GM21825 (cell line): Measurements from ENCODE around the gene ZSCAN30.
A peak's percentile ranks its signal among the peaks of the same experiment; 100 is the strongest.
"Not testable (repeated sequence)": the region's sequence is repeated elsewhere in the genome, so short reads cannot be mapped to it uniquely, and the experiment has no call there.

Source experiments
- ATAC-seq: cut with Tn5 transposase; IDR thresholded peaks from one replicate; pipeline ENCODE4 v1.9.1; 2021; ENCODE audit warnings: mild to moderate bottlenecking, moderate library complexity; ENCODE audit not compliant: unreplicated experiment

The ZSCAN30 gene

DNA sequence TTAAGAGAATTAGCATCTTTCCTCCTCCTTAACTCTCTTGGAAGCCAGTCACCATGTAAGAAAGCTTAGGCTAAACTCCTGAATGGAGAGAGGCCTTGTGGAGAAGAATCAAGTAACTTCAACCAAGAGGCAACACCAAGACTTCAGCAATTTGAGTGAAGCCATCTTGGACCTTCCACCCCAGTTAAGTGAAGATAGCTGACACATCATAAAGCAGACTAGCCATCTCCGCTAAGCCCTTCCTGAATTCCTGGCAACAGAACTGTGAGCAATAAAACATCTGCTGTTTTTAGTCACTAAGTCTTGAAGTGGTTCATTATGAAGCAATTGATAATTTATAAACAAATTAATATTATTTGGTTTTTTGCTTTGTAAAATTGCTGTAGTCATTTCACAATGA is 50.7 kb downstream of the ZSCAN30 start:
- ATAC-seq, result no peak

DNA sequence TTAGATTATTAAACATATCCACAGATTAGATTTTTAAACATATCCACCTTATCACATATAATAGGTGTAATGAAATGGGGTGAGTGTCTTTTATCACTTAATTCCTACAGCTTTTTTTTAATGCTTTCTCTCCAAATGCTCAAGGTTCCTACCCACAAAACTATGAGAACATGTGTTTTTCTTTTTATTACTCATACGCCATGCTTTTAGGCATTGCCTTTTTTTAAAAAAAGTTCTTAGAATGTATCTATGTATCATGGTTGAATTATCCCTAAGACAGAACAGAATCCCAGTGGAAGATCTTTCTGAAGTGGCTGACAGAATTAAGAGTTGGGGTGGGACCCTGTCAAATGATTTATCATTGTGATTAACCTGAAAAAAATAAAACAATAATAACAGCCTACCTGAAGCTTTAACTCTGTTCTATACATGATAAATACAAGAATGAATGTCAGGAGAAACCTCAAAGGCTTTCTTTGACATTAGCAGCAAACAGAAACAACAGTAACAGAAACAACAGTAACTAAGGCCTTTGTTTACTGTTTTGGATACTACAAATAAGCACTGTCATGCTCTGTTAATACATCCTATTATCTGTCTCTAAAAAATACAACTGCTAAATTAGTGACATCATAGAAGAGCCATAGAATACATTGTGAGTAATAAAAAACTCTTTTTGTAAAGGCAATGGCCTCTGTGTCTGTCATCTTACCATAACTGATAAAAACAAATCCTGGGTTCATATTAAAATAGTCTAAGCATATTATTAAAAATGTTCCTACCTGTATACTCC is 53.3 kb downstream of the ZSCAN30 start:
- ATAC-seq, result no peak

DNA sequence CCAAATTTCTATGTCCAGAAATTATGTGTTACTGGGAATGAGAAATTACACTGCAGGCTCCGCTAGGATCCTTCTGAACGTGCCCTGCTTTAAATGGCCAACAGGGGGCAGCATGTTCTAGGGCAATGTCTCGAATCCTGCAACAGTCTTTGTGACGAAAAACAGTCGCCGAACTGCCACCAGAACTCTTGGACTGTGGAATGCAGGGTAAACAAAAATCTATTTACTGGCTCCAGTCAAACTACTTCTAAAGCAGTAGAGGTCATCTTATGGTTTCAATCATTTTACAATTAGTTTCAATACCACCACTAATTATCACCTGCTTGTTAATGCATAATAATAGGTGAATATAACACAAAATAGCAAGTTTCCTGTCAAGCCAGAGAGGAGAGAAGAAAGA is 59.0 kb downstream of the ZSCAN30 start:
- peak; percentile 76 for ATAC-seq

DNA sequence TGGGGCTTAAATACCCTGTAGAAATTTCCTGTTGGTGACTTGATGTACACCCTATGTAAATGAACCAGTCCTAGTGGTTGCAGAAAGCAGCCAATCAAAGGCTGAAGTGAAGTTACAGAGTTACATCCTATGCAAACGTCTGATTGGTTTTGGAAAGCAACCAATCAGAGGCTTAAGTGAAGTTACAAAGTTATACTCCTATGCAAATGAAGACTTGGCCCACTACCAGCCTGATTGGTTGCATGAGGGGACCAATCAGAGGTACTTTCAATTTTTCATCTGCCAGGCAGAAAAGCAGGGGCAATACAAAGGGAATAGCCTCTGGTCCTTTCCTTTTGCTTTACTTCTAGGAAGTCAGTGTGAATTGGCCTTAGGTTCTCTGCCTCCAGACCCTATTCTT is 62.8 kb downstream of the ZSCAN30 start:
- no peak for ATAC-seq

DNA sequence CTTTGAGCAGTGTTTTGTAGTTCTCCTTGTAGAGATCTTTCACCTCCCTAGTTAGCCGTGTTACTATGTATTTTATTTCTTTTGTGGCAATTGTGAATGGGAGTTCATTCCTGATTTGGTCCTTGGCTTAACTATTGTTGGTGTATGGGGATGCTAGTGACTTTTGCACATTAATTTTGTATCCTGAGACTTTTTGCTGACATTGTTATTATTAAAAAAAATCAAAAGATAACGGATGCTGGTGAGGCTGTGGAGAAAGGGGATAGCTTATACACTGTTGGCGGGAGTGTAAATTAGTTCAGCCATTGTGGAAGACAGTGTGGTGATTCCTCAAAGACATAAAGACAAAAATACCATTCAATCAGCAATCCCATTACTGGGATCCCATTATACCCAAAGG is 66.2 kb downstream of the ZSCAN30 start:
- no peak for ATAC-seq

DNA sequence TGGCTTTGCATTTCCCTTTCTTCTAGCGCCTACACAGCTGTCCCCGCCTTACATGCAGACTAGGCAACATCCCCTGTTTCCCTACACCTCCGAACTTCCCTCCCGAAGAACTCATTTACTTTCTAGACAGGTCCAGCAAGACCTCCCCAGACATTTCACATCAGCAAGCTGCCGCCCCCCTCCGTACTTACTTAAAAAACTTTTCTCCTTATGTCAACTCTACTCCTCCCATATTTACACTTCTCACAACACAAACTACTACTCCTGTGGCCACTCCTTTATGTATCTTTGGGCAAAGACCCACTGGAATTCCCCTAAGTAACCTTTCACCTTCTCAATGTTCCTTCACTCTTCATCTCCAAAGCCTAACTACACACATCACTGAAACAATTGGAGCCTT is 69.6 kb downstream of the ZSCAN30 start:
- ATAC-seq, result no peak

DNA sequence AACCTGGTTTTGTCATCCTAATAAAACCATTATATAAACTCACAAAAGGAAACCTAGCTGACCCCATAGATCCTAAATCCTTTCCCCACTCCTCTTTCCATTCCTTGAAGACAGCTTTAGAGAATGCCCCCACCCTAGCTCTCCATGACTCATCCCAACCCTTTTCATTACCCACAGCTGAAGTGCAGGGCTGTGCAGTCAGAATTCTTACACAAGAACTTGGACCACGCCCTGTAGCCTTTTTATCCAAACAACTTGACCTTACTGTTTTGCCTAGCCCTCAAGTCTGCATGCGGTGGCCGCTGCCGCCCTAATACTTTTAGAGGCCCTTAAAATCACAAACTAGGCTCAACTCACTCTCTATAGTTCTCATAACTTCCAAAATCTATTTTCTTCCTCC is 70.7 kb downstream of the ZSCAN30 start:
- ATAC-seq, result not testable (repeated sequence)

DNA sequence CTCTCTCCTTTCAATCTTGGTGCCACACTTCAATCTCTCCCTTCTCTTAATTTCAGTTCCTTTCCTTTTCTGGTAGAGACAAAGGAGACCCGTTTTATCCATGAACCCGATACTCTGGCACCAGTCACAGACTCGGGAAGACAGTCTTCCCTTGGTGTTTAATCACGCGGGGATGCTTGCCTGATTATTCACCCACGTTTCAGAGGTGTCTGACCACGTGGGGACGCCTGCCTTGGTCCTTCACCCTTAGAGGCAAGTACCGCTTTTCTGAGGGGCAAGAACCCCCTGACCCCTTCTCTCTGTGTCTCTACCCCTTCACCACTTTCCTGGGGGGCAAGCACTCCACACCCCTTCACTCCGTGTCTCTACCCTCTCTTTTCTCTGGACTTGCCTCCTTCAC is 73.4 kb downstream of the ZSCAN30 start:
- ATAC-seq, result not testable (repeated sequence)

DNA sequence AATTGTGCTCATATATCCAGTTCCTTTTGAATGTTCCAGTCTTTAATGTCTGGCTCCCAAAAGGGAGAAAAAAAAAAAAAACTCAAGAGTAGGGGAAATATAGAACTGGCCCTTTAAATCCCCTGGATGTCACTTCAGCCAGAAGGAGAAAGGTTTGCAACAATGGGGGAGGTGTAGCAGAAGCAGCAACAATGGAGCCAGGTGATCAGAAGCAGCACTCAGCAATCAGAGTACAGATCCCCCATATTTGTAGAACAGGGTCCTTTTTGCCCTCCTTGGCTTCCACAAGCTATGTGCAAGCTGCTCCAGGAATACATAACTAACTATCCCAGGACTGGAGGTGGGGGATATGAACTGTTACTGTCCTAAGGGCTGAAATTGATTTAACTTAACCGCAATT is 75.0 kb downstream of the ZSCAN30 start:
- ATAC-seq, result no peak

DNA sequence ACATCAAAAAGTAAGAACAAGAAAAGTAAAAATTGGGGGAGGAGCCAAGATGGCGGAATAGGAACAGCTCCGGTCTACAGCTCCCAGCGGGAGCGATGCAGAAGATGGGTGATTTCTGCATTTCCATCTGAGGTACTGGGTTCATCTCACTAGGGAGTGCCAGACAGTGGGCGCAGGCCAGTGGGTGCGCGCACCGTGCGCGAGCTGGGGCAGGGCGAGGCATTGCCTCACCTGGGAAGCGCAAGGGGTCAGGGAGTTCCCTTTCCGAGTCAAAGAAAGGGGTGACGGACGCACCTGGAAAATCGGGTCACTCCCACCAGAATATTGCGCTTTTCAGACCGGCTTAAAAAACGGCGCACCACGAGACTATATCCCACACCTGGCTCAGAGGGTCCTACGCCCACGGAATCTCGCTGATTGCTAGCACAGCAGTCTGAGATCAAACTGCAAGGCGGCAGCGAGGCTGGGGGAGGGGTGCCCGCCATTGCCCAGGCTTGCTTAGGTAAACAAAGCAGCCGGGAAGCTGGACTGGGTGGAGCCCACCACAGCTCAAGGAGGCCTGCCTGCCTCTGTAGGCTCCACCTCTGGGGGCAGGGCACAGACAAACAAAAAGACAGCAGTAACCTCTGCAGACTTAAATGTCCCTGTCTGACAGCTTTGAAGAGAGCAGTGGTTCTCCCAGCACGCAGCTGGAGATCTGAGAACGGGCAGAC is 84.1 kb downstream of the ZSCAN30 start:
- not testable (repeated sequence) for ATAC-seq

DNA sequence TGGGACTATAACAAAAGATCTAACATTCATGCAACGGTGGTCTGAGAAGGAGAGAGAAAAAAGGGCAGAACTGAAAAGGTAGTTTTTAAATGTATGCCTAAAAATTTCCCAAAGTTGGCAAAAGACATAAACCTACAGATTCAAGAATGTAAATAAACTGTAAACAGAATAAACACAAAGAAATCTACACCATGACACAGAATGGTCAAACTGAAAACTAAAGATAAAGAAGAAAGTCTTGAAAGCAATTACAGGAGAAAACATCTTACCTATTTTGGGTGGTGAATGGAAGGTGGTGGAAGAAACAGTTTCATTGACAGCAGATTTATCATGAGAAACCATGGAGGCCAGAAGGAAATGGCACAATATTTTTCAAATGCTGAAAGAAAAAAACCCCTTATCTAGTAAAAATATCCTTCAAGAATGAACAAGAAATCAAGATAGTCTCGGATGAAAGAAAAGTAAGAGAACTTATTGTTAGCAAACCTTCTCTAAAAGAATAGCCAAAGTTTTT is 84.8 kb downstream of the ZSCAN30 start:
- no peak for ATAC-seq

DNA sequence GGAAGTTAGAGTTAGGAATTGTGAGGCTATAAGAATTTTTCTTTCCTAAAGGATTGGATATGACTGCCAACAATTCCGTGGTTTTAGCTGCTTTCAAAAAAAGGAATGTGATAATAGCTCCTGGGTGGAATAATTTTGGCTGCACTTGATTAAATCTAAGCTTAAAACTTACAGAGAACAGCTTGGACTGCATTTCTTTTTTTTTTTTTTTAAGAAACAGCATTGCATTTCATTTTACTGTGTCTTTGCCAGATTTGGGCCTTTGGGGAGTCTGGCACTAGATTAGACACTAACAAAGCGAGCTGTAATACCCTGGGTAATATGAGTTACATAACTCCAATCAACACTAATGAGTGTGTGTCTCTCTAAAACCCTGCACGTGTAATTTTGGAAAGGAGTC is 87.0 kb downstream of the ZSCAN30 start:
- no peak for ATAC-seq

DNA sequence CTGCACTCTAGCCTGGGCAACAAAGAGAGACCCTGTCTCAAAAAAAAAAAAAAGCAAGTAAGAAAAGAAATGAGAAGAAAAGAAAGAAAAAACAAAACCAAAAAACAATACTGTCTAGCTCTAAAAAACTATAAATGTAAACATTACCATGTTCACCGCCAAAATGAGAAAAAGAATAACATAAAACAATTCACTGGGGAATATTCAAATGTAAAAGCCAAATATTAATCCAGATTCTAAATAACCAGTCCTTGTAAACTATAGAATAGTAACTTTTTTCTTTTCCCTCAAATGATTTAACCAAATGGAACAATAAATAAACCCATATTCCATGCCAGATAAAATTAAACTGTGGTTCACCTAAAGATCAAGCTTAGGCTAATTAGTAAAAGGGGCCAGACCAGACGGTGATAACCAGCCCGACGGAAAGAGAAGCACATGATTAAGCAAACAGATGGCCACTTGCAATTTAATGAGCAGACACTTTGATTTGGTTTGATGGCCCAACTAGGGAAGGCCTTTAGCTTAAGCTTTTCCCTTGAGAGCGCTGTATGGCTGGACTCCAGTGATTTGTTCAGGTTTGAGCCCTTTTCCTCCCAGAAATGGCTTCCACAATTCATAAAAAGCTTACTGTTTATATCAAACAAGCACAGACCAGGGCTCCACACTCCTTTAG is 88.6 kb downstream of the ZSCAN30 start:
- no peak for ATAC-seq
